Peyer's patch (tissue), 4 donors: ENCODE data around the gene AQP6. TPM values are rescaled to one million over a fixed set of nuclear protein-coding genes. Genes with fewer than 3 reads are reported as not detected.

Experiments
- DNase-seq, 3 donors: peaks; one replicate each; pipeline ENCODE4 v3.0.0-alpha.2; 2017 to 2019
- H3K27ac ChIP-seq, 4 donors: fragments of 200-600 bp; sonication (generic); one replicate each; pipeline ENCODE4 v1.5.1; 2016 to 2019
- H3K27me3 ChIP-seq, 2 donors: fragments of 200-600 bp; sonication (generic); one replicate each; pipeline ENCODE4 v1.5.1; 2019
- H3K36me3 ChIP-seq, 3 donors: fragments of 200-600 bp; sonication (generic); one replicate each; pipeline ENCODE4 v1.5.1; 2016 to 2019
- H3K4me1 ChIP-seq, 4 donors: fragments of 200-600 bp; sonication (generic); one replicate each; pipeline ENCODE4 v1.5.1; 2016 to 2019
- H3K4me3 ChIP-seq, 4 donors: fragments of 200-600 bp; sonication (generic); 1 replicate in 3 of 4; 2 replicates in 1 of 4; pipeline ENCODE4 v1.5.1; 2016 to 2019; ENCODE audit warnings: mild to moderate bottlenecking in 1 of 4
- H3K9me3 ChIP-seq, 4 donors: fragments of 200-600 bp; sonication (generic); one replicate each; pipeline ENCODE4 v1.5.1; 2016 to 2019; ENCODE audit warnings: mild to moderate bottlenecking in 1 of 4
- CTCF ChIP-seq, 6 experiments: fragments of 450-650 bp in 4 of 6; fragments of 200-600 bp in 2 of 6; sonication (generic) in 1 of 6; IDR thresholded peaks; one replicate each; pipeline ENCODE4 v1.5.1; 2017 to 2019; ENCODE audit warnings: antibody characterized with exemption in 6 of 6, mild to moderate bottlenecking in 3 of 6, moderate library complexity in 1 of 6
- POLR2A ChIP-seq, 2 donors: fragments of 450-650 bp; IDR thresholded peaks; one replicate each; pipeline ENCODE4 v1.5.1; 2017; ENCODE audit warnings: antibody characterized with exemption in 2 of 2, mild to moderate bottlenecking in 2 of 2, moderate library complexity in 2 of 2
- total RNA-seq, 4 donors: library from RNA; depleted of rRNA; stranded (reverse); fragments of >200 nt; gene quantifications; one replicate each; pipeline ENCODE4 v1.1.0, GENCODE V29; 2016

The AQP6 gene
- total RNA-seq, 4 donors from 2014 or later: not detected

- no peaks in the 10 kb centered on the region for H3K27me3 ChIP-seq
- H3K27ac ChIP-seq: peak overlapping the region in 1 of 4 donors; percentile 11
- DNase-seq: no peak
- peaks cover 0 to 12% (median 0%) of the 10 kb centered on the region in 3 donors for H3K36me3 ChIP-seq
- no peak overlapping the region for H3K4me3 ChIP-seq
- no peaks in the 10 kb centered on the region for H3K9me3 ChIP-seq
- TF ChIP-seq CTCF (IDR thresholded peaks at IDR 0.05): no peak
- no peak for TF ChIP-seq POLR2A (IDR thresholded peaks at IDR 0.05)
- no peaks in the 10 kb centered on the region for H3K4me1 ChIP-seq
These were observed 31.9 kb downstream of the AQP6 start for GRCh38 chr12:50004696-50005095.

GRCh38 chr12:50005175-50005574 is 32.4 kb downstream of the AQP6 start:
- peak overlapping the region in 1 of 4 donors; percentile 11 for H3K27ac ChIP-seq
- TF ChIP-seq POLR2A (IDR thresholded peaks at IDR 0.05): no peak
- no peak for TF ChIP-seq CTCF (IDR thresholded peaks at IDR 0.05)
- H3K9me3 ChIP-seq: no peaks in the 10 kb centered on the region
- no peaks in the 10 kb centered on the region for H3K27me3 ChIP-seq
- no peak for DNase-seq
- H3K4me1 ChIP-seq: no peaks in the 10 kb centered on the region
- H3K4me3 ChIP-seq: no peak overlapping the region
- peaks cover 0 to 9% (median 0%) of the 10 kb centered on the region in 3 donors for H3K36me3 ChIP-seq

GRCh38 chr12:50006280-50006679 is 33.5 kb downstream of the AQP6 start:
- no peaks in the 10 kb centered on the region for H3K27me3 ChIP-seq
- no peak for DNase-seq
- H3K4me3 ChIP-seq: no peak overlapping the region
- peak overlapping the region in 1 of 4 donors; percentile 11 for H3K27ac ChIP-seq
- TF ChIP-seq CTCF (IDR thresholded peaks at IDR 0.05) (no peak), POLR2A (IDR thresholded peaks at IDR 0.05) (no peak)
- no peaks in the 10 kb centered on the region for H3K4me1 ChIP-seq
- H3K36me3 ChIP-seq: no peaks in the 10 kb centered on the region
- no peaks in the 10 kb centered on the region for H3K9me3 ChIP-seq

- no peak for DNase-seq
- Histone ChIP-seq H3K27me3 (no peaks in the 10 kb centered on the region), H3K4me3 (no peak overlapping the region), H3K27ac (peak overlapping the region in 1 of 4 donors; percentile 11), H3K36me3 (no peaks in the 10 kb centered on the region), H3K4me1 (no peaks in the 10 kb centered on the region), H3K9me3 (no peaks in the 10 kb centered on the region)
- TF ChIP-seq CTCF (IDR thresholded peaks at IDR 0.05) (no peak), POLR2A (IDR thresholded peaks at IDR 0.05) (no peak)
These were observed 34.2 kb downstream of the AQP6 start for GRCh38 chr12:50006754-50007442.

GRCh38 chr12:50013361-50014147 is 40.8 kb downstream of the AQP6 start:
- no peak for DNase-seq
- H3K27me3 ChIP-seq: no peaks in the 10 kb centered on the region
- H3K36me3 ChIP-seq: no peaks in the 10 kb centered on the region
- TF ChIP-seq POLR2A (IDR thresholded peaks at IDR 0.05) (no peak), CTCF (IDR thresholded peaks at IDR 0.05) (no peak)
- H3K4me1 ChIP-seq: no peaks in the 10 kb centered on the region
- H3K27ac ChIP-seq: no peak overlapping the region
- H3K9me3 ChIP-seq: no peaks in the 10 kb centered on the region
- no peak overlapping the region for H3K4me3 ChIP-seq
